NCI-H345 treated with DMSO at 0.1 percent for 48 hours (cell line): ENCODE data around the gene TNS3.
"Not testable (repeated sequence)": the region's sequence is repeated elsewhere in the genome, so short reads cannot be mapped to it uniquely, and the experiment has no call there.

Experiments used
- DNase-seq: peaks from one replicate; lab custom pipeline; 2025; ENCODE audit not compliant: unreplicated experiment; lab: John Stamatoyannopoulos, UW

Gene TNS3

GRCh38 chr7:47543056-47543455 is 38.9 kb downstream of the TNS3 start:
- DNase-seq: no peak

GRCh38 chr7:47542051-47542450 is 39.9 kb downstream of the TNS3 start:
- DNase-seq: no peak

- not testable (repeated sequence) for DNase-seq
Observed at GRCh38 chr7:47541485-47541884, 40.4 kb downstream of the TNS3 start.

GRCh38 chr7:47540387-47541350 is 41.2 kb downstream of the TNS3 start:
- no peak for DNase-seq

GRCh38 chr7:47540053-47540386 is 41.9 kb downstream of the TNS3 start:
- no peak for DNase-seq

GRCh38 chr7:47539398-47540052 is 42.4 kb downstream of the TNS3 start:
- DNase-seq: no peak

GRCh38 chr7:47538846-47539311 is 43.0 kb downstream of the TNS3 start:
- DNase-seq: no peak

- DNase-seq: no peak
Observed at GRCh38 chr7:47537716-47538675, 43.9 kb downstream of the TNS3 start.

- DNase-seq: no peak
Observed at GRCh38 chr7:47536661-47537611, 45.0 kb downstream of the TNS3 start.

- DNase-seq: no peak
Observed at GRCh38 chr7:47535704-47536628, 45.9 kb downstream of the TNS3 start.

- DNase-seq: no peak
Observed at GRCh38 chr7:47535035-47535703, 46.7 kb downstream of the TNS3 start.

- DNase-seq: no peak
Observed at GRCh38 chr7:47534322-47535034, 47.4 kb downstream of the TNS3 start.

- DNase-seq: no peak
Observed at GRCh38 chr7:47531584-47532492, 50.1 kb downstream of the TNS3 start.

- DNase-seq: no peak
Observed at GRCh38 chr7:47529826-47530555, 51.9 kb downstream of the TNS3 start.

GRCh38 chr7:47529405-47529804 is 52.5 kb downstream of the TNS3 start:
- no peak for DNase-seq

GRCh38 chr7:47528471-47528870 is 53.4 kb downstream of the TNS3 start:
- no peak for DNase-seq
